Measurements from ENCODE around the gene IL11RA.

GRCh38 chr9:34709196-34709978 lies 57.4 kb downstream of the IL11RA start:
- TF ChIP-seq YY1 (IDR thresholded peaks at IDR 0.05; ENCODE audit: insufficient read depth, insufficient read length) (no peak), ZNF274 (IDR thresholded peaks at IDR 0.05; ENCODE audit: low read depth, low read length) (no peak), SUZ12 (IDR thresholded peaks at IDR 0.05; ENCODE audit: extremely low read depth, insufficient read depth, insufficient read length) (no peak)
